ENCODE results near the gene SLC27A5. TPM values are rescaled to one million over a fixed set of nuclear protein-coding genes. Genes with fewer than 3 reads are reported as not detected.

The SLC27A5 gene
- total and polyA plus RNA-seq, 2 of the 4 experiments (the other 2 are of a cell fraction): 7.7 to 11.2 TPM

DNA sequence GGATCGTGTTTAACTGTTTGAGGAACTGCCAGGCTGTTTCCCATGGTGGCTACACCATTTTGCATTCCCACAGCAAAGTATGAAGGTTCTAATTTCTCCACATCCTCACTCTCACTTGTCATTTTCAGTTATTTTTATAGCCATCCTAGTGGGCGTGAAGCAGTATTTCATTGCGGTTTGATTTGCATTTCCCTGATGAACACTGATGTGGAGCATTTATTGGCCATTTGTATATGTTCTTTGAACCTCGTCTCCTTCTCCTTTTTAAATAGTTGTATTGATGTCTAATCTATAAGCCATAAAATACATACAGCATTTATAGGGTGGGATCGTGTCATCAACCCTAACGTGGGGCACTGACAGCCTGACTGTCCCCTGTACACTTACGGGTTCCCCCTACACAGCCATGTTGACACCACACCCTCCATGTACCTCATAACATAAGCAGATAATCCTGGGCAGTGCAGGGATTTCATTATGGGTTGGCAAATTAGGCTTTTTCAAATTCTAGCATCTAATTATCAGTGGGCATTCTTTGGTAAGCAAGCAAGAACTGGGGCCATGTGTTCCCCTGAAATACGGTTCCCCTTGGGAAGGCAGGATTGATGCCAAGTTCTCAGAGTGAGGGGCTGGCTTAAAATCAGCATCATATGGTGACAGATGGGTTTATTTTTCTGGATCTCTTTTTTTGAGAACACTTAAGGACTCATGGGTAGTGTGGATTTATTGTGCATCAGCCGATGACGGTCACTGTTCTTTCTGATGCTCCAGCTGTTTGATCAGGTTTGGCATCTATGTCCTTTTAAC is 19.4 kb upstream of the SLC27A5 start:
- H4K8ac ChIP-seq (ENCODE audit: low read depth in 2 of 2, low read length in 2 of 2): no peak overlapping the region

More for the DNA sequence above, 19.4 kb upstream of the SLC27A5 start:
- Histone ChIP-seq H4K5ac (ENCODE audit: low read depth, low read length) (no peak overlapping the region), H3K4me3 (ENCODE audit: insufficient read depth, low read depth, low read length) (no peak overlapping the region), H3K79me1 (ENCODE audit: low read depth in 1 of 2, low read length in 2 of 2) (no peaks in the 10 kb centered on the region), H3K27ac (ENCODE audit: insufficient read depth, low read length) (no peak overlapping the region), H3K4me1 (ENCODE audit: control insufficient read depth, insufficient read depth, low read length) (no peaks in the 10 kb centered on the region), H3K36me3 (ENCODE audit: control insufficient read depth, insufficient read depth, low read length) (no peaks in the 10 kb centered on the region), H3K9me3 (ENCODE audit: control insufficient read depth, insufficient read depth, low read length) (0 out of 2 replicates have a peak, but pooled peaks cover 2% of the 10 kb centered on the region), H2BK120ac (ENCODE audit: low read depth, low read length) (no peak overlapping the region), H3K9me1 (ENCODE audit: insufficient read depth, low read length) (no peaks in the 10 kb centered on the region), H3K4ac (ENCODE audit: low read depth, low read length) (no peak overlapping the region), H3K23ac (ENCODE audit: low read depth, low read length) (no peak overlapping the region), H3K9ac (ENCODE audit: low read depth, low read length) (no peak overlapping the region), H3K4me2 (ENCODE audit: low read depth, low read length) (no peak overlapping the region), H3K56ac (ENCODE audit: extremely low read depth, insufficient read depth, low read length) (no peak overlapping the region), H2AK9ac (replicated peaks; ENCODE audit: low read depth, low read length, poor library complexity) (no peak overlapping the region), H4K91ac (ENCODE audit: insufficient read depth, low read depth, low read length) (no peak overlapping the region), H2AK5ac (ENCODE audit: low read depth, low read length) (no peak overlapping the region), H4K20me1 (ENCODE audit: insufficient read depth, low read length) (no peaks in the 10 kb centered on the region), H2AFZ (replicated peaks; ENCODE audit: low read length, poor library complexity) (no peak overlapping the region), H2BK20ac (ENCODE audit: low read depth, low read length) (no peak overlapping the region), H3K18ac (ENCODE audit: low read depth, low read length) (no peak overlapping the region), H3K14ac (replicated peaks; ENCODE audit: low read depth, low read length) (no peak overlapping the region), H2BK5ac (ENCODE audit: low read depth, low read length, poor library complexity, severe bottlenecking) (no peak overlapping the region), H2BK15ac (ENCODE audit: low read depth, low read length) (no peak overlapping the region), H3K27me3 (ENCODE audit: control insufficient read depth, insufficient read depth, low read length) (peaks cover 27% of the 10 kb centered on the region)
- ATAC-seq (ENCODE audit: low read depth) (no peak), DNase-seq (no peak)
- dilution Hi-C loops (cut with HindIII; ENCODE audit: low sequenced_read_pairs, unreplicated experiment): no loop called here
- CTCF ChIA-PET: interaction anchor here (0.7 to 0.9 kb wide), 2 partner anchors 12 to 31 kb away, joined by 3 to 4 read pairs; no protein-coding TSS in a partner anchor
- in situ Hi-C loops (cut with MboI; ENCODE audit: low sequenced_read_pairs): no loop called here
- no TSS peak for BruUV-seq (replicated peaks)
- TF ChIP-seq BHLHE40 (IDR thresholded peaks at IDR 0.05; ENCODE audit: low read depth, low read length) (no peak), CHD1 (IDR thresholded peaks at IDR 0.05; ENCODE audit: low read depth, low read length) (no peak), CEBPB (IDR thresholded peaks at IDR 0.05; ENCODE audit: low read depth, low read length) (no peak), ELK1 (IDR thresholded peaks at IDR 0.05; ENCODE audit: borderline replicate concordance, low read depth, low read length) (no peak), MAZ (IDR thresholded peaks at IDR 0.05; ENCODE audit: borderline replicate concordance, low read depth, low read length) (no peak), POLR2A (IDR thresholded peaks at IDR 0.05; ENCODE audit: low read depth, low read length) (no peak), RAD21 (IDR thresholded peaks at IDR 0.05; ENCODE audit: low read length) (no peak), SMC3 (IDR thresholded peaks at IDR 0.05; ENCODE audit: low read depth, low read length) (no peak), NFE2L2 (IDR thresholded peaks at IDR 0.05; ENCODE audit: low read depth, low read length) (no peak), FOS (IDR thresholded peaks at IDR 0.05; ENCODE audit: low read depth, low read length) (no peak)
- intact Hi-C loops (cut with micrococcal nuclease): no loop called here
- 29% methylated on average over 1 of the region's 10 CpGs; no CpG with 5 or more reads in 1 of the 2 experiments for WGBS, 2 experiments (ENCODE audit: extremely low coverage in 2 of 2, insufficient read length in 1 of 2)
- POLR2A ChIA-PET (ENCODE audit: unreplicated experiment): no interaction called here
